MM.1S (cell line): ENCODE data around the gene ZNF275.
"Not testable (repeated sequence)": the region's sequence is repeated elsewhere in the genome, so short reads cannot be mapped to it uniquely, and the experiment has no call there.

Experiments used
- DNase-seq: peaks from one replicate; pipeline ENCODE4 v3.0.0-alpha.2; 2015
- H2AFZ ChIP-seq: fragments of 300-600 bp; sonication (generic); 2 replicates; pipeline ENCODE4 v1.6.0; 2016; ENCODE audit warnings: antibody characterized with exemption, low read length
- H3F3A ChIP-seq: fragments of 300-600 bp; sonication (generic); 2 replicates; pipeline ENCODE4 v1.6.1; 2016; ENCODE audit warnings: mild to moderate bottlenecking, antibody characterized with exemption, low read length, moderate library complexity, mixed read lengths; ENCODE audit not compliant: insufficient read depth
- H3K27ac ChIP-seq: fragments of 300-600 bp; sonication (generic); 2 replicates; pipeline ENCODE4 v1.5.1; 2016; ENCODE audit warnings: mild to moderate bottlenecking, low read length
- H3K27me3 ChIP-seq: fragments of 300-600 bp; sonication (generic); replicated peaks from 2 replicates; pipeline ENCODE4 v1.6.0; 2016; ENCODE audit warnings: low read length; ENCODE audit not compliant: insufficient read depth
- H3K36me3 ChIP-seq: fragments of 300-600 bp; sonication (generic); replicated peaks from 2 replicates; pipeline ENCODE4 v1.6.1; 2016; ENCODE audit warnings: mild to moderate bottlenecking, low read length, mixed read lengths; ENCODE audit not compliant: insufficient read depth
- H3K4me1 ChIP-seq: fragments of 300-600 bp; sonication (generic); 2 replicates; pipeline ENCODE4 v1.6.1; 2016; ENCODE audit warnings: low read length, mixed read lengths
- H3K4me2 ChIP-seq: fragments of 300-600 bp; sonication (generic); 2 replicates; pipeline ENCODE4 v1.6.0; 2016; ENCODE audit warnings: low read depth, low read length
- H3K4me3 ChIP-seq: fragments of 300-600 bp; sonication (generic); 2 replicates; pipeline ENCODE4 v1.5.1; 2016; ENCODE audit warnings: low read length, mixed read lengths
- H3K79me2 ChIP-seq: fragments of 300-600 bp; sonication (generic); 2 replicates; pipeline ENCODE4 v1.6.1; 2016; ENCODE audit warnings: mixed run types, low read length, mixed read lengths
- H3K9ac ChIP-seq: fragments of 300-600 bp; sonication (generic); 2 replicates; pipeline ENCODE4 v1.6.1; 2016; ENCODE audit warnings: low read length, mixed read lengths
- H3K9me2 ChIP-seq: fragments of 300-600 bp; sonication (generic); replicated peaks from 2 replicates; pipeline ENCODE4 v1.6.1; 2016; ENCODE audit warnings: mild to moderate bottlenecking, low read length, mixed read lengths; ENCODE audit not compliant: insufficient read depth
- H3K9me3 ChIP-seq: fragments of 300-600 bp; sonication (generic); replicated peaks from 2 replicates; pipeline ENCODE4 v1.6.1; 2016; ENCODE audit warnings: mild to moderate bottlenecking, low read length, mixed read lengths; ENCODE audit not compliant: insufficient read depth
- H4K20me1 ChIP-seq: fragments of 300-600 bp; sonication (generic); 2 replicates; pipeline ENCODE4 v1.6.1; 2016; ENCODE audit warnings: mild to moderate bottlenecking, low read length, moderate library complexity, mixed read lengths; ENCODE audit not compliant: insufficient read depth
- CTCF ChIP-seq: fragments of 300-600 bp; sonication (generic); IDR thresholded peaks from 2 replicates; pipeline ENCODE4 v1.5.1; 2016; ENCODE audit warnings: antibody characterized with exemption, low read length, mixed read lengths
- EZH2 ChIP-seq: fragments of 300-600 bp; sonication (generic); optimal IDR thresholded peaks from 2 replicates; pipeline ENCODE3; 2017; ENCODE audit warnings: low read depth, mild to moderate bottlenecking, antibody characterized with exemption, low read length, mixed read lengths
- EZH2phosphoT487 ChIP-seq: fragments of 300-600 bp; sonication (generic); IDR thresholded peaks from 2 replicates; pipeline ENCODE4 v1.6.1; 2018; ENCODE audit warnings: antibody characterized with exemption, low read length

ZNF275 gene, protein sequence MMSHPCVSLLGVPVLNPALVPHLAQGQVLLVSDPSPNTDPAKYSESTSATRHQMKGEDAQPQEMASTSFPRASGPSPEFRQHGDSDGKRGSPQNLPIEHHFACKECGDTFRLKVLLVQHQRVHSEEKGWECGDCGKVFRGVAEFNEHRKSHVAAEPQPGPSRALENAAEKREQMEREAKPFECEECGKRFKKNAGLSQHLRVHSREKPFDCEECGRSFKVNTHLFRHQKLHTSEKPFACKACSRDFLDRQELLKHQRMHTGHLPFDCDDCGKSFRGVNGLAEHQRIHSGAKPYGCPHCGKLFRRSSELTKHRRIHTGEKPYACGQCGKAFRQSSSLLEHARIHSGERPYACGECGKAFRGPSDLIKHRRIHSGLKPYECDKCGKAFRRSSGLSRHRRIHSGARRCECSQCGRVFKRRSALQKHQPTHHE

DNA sequence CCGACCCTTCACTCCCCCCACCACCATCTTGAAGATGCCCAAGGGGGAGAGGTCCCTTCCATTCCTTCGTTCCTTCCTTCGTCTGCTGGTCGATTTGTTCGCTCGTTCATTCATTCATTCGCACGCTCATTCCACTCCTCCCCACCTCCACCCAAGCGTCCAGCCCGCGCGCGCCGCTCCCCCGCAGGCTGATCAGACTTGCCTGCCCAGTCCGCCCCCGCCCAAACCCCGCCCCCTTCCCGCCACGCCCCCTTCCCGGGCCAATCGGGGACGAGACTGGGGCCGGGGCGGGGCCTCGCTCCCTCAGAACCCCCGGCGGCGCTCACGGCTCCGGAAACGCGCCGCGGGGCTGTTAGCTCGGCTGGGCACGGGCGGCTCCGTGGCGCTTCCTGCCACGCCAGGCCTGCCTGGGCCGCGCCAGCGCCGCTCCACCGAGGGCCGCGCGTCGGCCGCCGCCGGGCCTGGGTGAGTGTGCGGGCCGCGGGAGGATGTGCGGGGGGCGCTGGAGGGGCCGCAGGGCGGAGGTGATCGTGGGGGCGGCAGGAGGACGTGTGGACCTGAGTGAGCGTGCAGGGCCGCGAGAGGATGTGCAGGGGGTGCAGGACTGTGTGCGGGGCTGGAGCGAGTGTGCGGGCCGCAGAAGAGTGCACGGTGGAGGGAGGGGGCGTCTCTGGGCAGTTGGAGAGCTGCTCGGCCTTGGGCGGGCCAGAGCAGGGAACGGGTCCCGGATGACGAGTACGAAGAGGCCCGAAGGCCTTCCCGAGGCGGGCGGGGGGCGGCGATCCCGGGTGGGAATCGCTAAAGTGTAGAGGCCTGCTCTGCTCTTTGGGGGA lies at the start of gene ZNF275:
Gene ZNF275, plus strand, starts transcription at position 333 of the 833 bp plus-strand sequence. CDS start 2,527 bp downstream, outside the sequence.
- Histone ChIP-seq H3K9ac (peak within 1 kb of the TSS; percentile 79), H3K9me2 (no peaks in the 10 kb centered on the region), H3K9me3 (no peaks in the 10 kb centered on the region), H3F3A (peaks cover 15% of the 10 kb centered on the region), H3K27ac (peak within 1 kb of the TSS; percentile 83; the same call in 1 of the 2 replicates), H3K4me1 (peaks cover 16% of the 10 kb centered on the region), H3K36me3 (peaks cover 13% of the 10 kb centered on the region; the same call in 1 of the 2 replicates), H3K4me2 (peak within 1 kb of the TSS; percentile 79; the same call in 1 of the 2 replicates), H3K27me3 (no peaks in the 10 kb centered on the region), H2AFZ (0 out of 2 replicates have a peak within 1 kb of the TSS, but pooled peaks have one; percentile 53), H3K79me2 (peaks cover 45% of the 10 kb centered on the region), H3K4me3 (peak within 1 kb of the TSS; percentile 63), H4K20me1 (no peaks in the 10 kb centered on the region)
- DNase-seq: peak; percentile 76
- no peak for TF ChIP-seq EZH2
- TF ChIP-seq EZH2phosphoT487: no peak
- TF ChIP-seq CTCF: no peak

- H3K4me1 ChIP-seq, H3K9me2 ChIP-seq, H3K27me3 ChIP-seq, H3K36me3 ChIP-seq, H3K4me3 ChIP-seq, H4K20me1 ChIP-seq, H3F3A ChIP-seq, H2AFZ ChIP-seq, H3K9ac ChIP-seq, DNase-seq, H3K79me2 ChIP-seq, H3K27ac ChIP-seq, H3K4me2 ChIP-seq, H3K9me3 ChIP-seq: not testable (repeated sequence)
Observed at GRCh38 chrX:153285678-153286077, 48.3 kb upstream of the ZNF275 start.

DNA sequence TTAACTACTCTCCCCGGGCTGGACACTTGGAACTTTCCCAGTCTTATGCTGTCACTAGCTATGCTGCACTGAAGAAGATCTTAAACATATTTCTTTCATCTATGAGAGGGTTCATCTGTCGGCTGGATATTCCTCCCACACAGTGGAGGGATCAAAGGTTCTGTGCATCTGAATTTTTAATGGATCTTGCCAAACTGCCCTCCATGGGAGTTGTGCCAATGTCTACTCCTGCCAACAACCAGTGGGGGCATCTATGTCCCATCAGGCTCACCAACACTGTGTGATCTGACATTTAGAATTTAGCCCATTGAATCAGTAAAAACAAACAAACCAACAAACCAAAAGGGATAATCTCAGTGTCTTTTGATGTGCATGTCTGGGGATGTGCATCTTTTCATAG lies 45.1 kb upstream of the ZNF275 start:
- not testable (repeated sequence) for H3F3A ChIP-seq, H3K27me3 ChIP-seq, H3K79me2 ChIP-seq, DNase-seq, H3K27ac ChIP-seq, H3K36me3 ChIP-seq, H2AFZ ChIP-seq, H3K9me3 ChIP-seq, H3K4me3 ChIP-seq, H3K4me2 ChIP-seq, H3K4me1 ChIP-seq, H4K20me1 ChIP-seq, H3K9ac ChIP-seq, H3K9me2 ChIP-seq

DNA sequence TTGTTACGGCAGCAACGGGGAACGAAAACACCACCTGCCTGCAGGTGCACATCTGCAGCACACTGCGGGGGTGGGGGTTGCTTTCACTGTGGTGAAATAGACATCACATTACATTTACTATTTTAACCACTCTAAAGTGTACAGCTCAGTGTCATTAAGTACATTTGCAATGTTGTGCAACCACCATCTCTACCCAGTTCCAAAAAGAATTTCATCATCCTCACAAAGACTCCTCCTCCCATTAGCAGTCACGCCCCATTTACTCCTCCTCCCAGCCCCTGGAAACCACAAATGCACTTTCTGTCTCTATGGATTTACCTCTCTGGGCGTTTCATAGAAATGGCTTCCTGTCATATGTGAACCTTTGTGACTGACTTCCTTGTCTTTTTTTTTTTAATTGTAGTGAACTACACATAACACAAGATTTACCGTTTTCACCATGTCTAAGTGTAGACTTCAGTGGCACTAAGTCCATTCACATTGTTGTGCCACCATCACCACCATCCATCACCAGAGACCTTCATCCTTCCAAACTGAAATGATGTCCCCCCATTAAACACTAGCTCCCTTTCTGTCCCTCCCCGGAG lies 40.4 kb upstream of the ZNF275 start:
- Histone ChIP-seq H3K27ac (peak overlapping the region; percentile 86), H2AFZ (peak overlapping the region; percentile 60)

More for the DNA sequence above, 40.4 kb upstream of the ZNF275 start:
- H3K9me3 ChIP-seq, H3K27me3 ChIP-seq, H3K79me2 ChIP-seq, H4K20me1 ChIP-seq, H3K4me1 ChIP-seq, H3K36me3 ChIP-seq, DNase-seq, H3F3A ChIP-seq, H3K9me2 ChIP-seq: not testable (repeated sequence)
- Histone ChIP-seq H3K4me2 (peak overlapping the region; percentile 47), H3K4me3 (peak overlapping the region; percentile 7; the same call in 1 of the 2 replicates), H3K9ac (peak overlapping the region; percentile 42; the same call in 1 of the 2 replicates)
